ENCODE data around the gene MORC2.

DNA sequence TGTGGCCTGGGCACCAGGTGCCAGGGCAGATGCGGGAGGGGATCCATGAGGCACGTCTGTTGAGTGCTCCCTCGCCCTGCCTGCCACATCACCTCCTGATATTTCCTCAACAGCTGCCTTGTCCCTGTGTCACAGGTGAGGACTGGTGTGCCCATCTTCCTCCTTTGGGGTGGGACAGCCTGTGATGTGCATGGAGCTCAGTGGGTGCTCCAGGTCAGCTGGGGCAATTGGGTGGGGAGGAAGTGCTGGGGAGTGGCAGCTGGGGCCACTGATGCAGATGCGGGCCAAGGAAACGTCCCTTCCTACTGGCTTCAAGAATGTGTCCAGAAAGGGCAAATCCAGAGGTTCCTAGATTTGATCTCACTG lies 83.6 kb downstream of the MORC2 start:
- TF ChIP-seq MYC (IDR thresholded peaks at IDR 0.05; ENCODE audit: low read depth, low read length) (no peak), MYC (CRISPR knock-in tag; IDR thresholded peaks at IDR 0.05; ENCODE audit: borderline replicate concordance, low read depth) (no peak), PHB (CRISPR knock-in tag; IDR thresholded peaks at IDR 0.05) (no peak), RBM14 (IDR thresholded peaks at IDR 0.05; ENCODE audit: borderline replicate concordance, insufficient read depth, low read depth, low read length) (no peak)

All from K562 (cell line).